DND-41 (cell line): Measurements from ENCODE around the gene GPATCH4.

Experiments used
- ATAC-seq: fragments of 200-7000 bp; cut with Tn5 transposase; 3 replicates; pipeline ENCODE4 v1.9.1; 2021; ENCODE audit warnings: low read depth; ENCODE audit not compliant: insufficient read depth
- DNase-seq: peaks from one replicate; pipeline ENCODE4 v3.0.0-alpha.2; 2020
- H2AFZ ChIP-seq: 2 replicates; pipeline ENCODE4 v1.6.0; 2012; ENCODE audit warnings: low read depth, low read length
- H3K27ac ChIP-seq: 2 replicates; pipeline ENCODE4 v1.5.1; 2012; ENCODE audit warnings: low read length, inconsistent platforms
- H3K27me3 ChIP-seq: fragments of 200-600 bp; sonication (generic); 2 replicates; pipeline ENCODE4 v1.6.0; 2012; ENCODE audit warnings: low read length, mild to moderate bottlenecking, inconsistent platforms; ENCODE audit not compliant: insufficient read depth, poor library complexity
- H3K36me3 ChIP-seq: 2 replicates; pipeline ENCODE4 v1.5.1; 2012; ENCODE audit warnings: low read length, inconsistent platforms; ENCODE audit not compliant: insufficient read depth
- H3K4me1 ChIP-seq: 2 replicates; pipeline ENCODE4 v1.5.1; 2012; ENCODE audit warnings: mild to moderate bottlenecking, low read length; ENCODE audit not compliant: insufficient read depth
- H3K4me2 ChIP-seq: 2 replicates; pipeline ENCODE4 v1.6.0; 2012; ENCODE audit warnings: mild to moderate bottlenecking, moderate library complexity, low read length, inconsistent platforms; ENCODE audit not compliant: insufficient read depth
- H3K4me3 ChIP-seq, 2 experiments: fragments of 200-600 bp in 1 of 2; shearing (Covaris generic) in 1 of 2; 2 replicates each; pipeline ENCODE4 v1.5.1; 2012 to 2016; ENCODE audit warnings: inconsistent platforms in 2 of 2, low read length in 2 of 2, mild to moderate bottlenecking in 2 of 2, low read depth in 1 of 2, moderate library complexity in 1 of 2
- H3K79me2 ChIP-seq: 2 replicates; pipeline ENCODE4 v1.6.0; 2012; ENCODE audit warnings: low read length, inconsistent platforms; ENCODE audit not compliant: insufficient read depth
- H3K9ac ChIP-seq: 2 replicates; pipeline ENCODE4 v1.6.0; 2012; ENCODE audit warnings: low read depth, mild to moderate bottlenecking, inconsistent platforms, low read length, moderate library complexity
- H3K9me3 ChIP-seq: 2 replicates; pipeline ENCODE4 v1.5.1; 2012; ENCODE audit warnings: low read length, moderate library complexity, mild to moderate bottlenecking, inconsistent platforms; ENCODE audit not compliant: insufficient read depth, severe bottlenecking
- H4K20me1 ChIP-seq: 2 replicates; pipeline ENCODE4 v1.6.0; 2012; ENCODE audit warnings: low read length; ENCODE audit not compliant: insufficient read depth
- EZH2 ChIP-seq: IDR thresholded peaks from 3 replicates; pipeline ENCODE4 v1.6.1; 2012; ENCODE audit warnings: borderline replicate concordance, low read depth, mild to moderate bottlenecking, moderate library complexity, low read length, inconsistent platforms; ENCODE audit not compliant: severe bottlenecking
- TF ChIP-seq, protein P1 (sequence below): IDR thresholded peaks from 2 replicates; pipeline ENCODE4 v1.5.1; 2012; ENCODE audit warnings: borderline replicate concordance, low read length, moderate library complexity, mild to moderate bottlenecking; ENCODE audit not compliant: poor library complexity, severe bottlenecking; ENCODE audit errors: extremely low read depth

The GPATCH4 gene

DNA sequence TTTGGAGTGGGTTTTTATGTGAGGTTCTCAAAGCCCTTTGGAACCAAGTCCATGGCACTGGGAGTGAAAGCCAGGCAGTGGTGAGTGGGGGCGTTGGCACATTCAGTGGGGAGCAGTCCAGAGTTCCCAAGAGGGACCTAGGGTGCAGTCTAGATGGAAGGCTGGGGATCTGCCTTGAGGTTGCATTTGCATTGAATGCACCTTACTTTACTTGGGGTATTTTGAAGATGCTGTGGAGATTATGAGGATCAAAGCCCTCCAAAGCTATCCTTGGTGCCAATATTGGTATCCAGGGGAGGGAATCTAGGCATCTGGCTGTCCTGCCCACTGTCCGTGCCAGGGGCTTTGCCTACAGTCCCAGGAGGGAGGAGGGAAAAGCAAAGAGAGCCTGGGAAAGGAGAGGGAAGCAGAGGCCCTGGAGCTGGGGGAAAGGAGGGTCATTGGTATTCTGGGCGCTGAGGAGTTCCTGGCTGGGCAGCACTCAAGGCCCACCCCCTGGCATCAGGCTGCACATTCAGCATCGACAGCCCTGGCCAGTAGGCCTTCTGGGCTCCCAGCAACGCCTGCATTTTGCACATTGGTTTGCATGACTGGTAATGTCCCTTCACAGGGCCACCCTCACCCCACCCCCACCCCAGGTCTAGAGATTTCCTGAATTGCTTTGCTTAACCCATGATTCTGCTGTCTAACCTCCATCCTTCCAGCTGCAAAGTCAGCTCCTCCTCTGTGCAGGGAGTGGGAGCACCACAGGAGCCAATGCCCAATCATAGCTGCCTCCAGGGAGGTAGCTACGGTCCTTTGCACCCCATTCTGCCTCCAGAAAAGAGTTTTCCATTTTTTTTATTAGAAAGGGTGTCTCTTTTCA is 39.8 kb upstream of the GPATCH4 start:
- no peak overlapping the region for H3K9ac ChIP-seq
- no peak overlapping the region for H3K4me2 ChIP-seq
- no peak overlapping the region for H2AFZ ChIP-seq
- H3K4me3 ChIP-seq: no peak overlapping the region
- no peak overlapping the region for H3K27ac ChIP-seq
- H3K79me2 ChIP-seq: no peaks in the 10 kb centered on the region
- no peaks in the 10 kb centered on the region for H3K9me3 ChIP-seq
- no peak for ATAC-seq
- peaks cover 12% of the 10 kb centered on the region for H3K4me1 ChIP-seq
- no peaks in the 10 kb centered on the region for H3K36me3 ChIP-seq
- DNase-seq: no peak
- TF ChIP-seq, protein P1, sequence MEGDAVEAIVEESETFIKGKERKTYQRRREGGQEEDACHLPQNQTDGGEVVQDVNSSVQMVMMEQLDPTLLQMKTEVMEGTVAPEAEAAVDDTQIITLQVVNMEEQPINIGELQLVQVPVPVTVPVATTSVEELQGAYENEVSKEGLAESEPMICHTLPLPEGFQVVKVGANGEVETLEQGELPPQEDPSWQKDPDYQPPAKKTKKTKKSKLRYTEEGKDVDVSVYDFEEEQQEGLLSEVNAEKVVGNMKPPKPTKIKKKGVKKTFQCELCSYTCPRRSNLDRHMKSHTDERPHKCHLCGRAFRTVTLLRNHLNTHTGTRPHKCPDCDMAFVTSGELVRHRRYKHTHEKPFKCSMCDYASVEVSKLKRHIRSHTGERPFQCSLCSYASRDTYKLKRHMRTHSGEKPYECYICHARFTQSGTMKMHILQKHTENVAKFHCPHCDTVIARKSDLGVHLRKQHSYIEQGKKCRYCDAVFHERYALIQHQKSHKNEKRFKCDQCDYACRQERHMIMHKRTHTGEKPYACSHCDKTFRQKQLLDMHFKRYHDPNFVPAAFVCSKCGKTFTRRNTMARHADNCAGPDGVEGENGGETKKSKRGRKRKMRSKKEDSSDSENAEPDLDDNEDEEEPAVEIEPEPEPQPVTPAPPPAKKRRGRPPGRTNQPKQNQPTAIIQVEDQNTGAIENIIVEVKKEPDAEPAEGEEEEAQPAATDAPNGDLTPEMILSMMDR: no peak
- no peak for TF ChIP-seq EZH2
- peaks cover 18% of the 10 kb centered on the region for H3K27me3 ChIP-seq
- H4K20me1 ChIP-seq: no peaks in the 10 kb centered on the region; the same call in 1 of the 2 replicates

DNA sequence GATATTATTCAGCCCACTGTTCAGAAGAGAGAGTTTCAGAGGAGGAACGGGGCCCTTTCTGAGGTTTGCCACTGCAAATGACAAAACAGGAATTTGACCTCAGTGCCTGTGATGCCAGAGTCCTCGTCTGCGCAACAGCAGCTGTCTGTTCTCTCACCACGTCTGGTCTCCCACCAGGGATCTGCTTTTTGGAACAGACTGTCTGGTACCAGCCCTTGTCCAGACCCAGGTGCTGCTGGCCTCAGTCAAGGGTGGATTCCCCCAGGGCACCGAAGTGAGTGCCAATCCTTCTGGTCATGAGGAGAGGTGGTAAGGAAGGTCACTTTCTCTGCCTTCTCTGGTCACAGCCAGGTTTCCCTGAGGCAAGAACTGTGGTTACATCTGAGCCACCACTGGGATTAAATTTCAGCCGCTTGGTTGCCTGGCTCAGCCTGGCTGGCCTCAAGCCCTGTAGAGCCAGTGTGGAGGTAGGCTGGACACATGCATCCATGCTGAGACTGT is 38.4 kb upstream of the GPATCH4 start:
- Histone ChIP-seq H3K4me3 (no peak overlapping the region), H3K27me3 (peaks cover 27% of the 10 kb centered on the region)
- no peak for DNase-seq

DNA sequence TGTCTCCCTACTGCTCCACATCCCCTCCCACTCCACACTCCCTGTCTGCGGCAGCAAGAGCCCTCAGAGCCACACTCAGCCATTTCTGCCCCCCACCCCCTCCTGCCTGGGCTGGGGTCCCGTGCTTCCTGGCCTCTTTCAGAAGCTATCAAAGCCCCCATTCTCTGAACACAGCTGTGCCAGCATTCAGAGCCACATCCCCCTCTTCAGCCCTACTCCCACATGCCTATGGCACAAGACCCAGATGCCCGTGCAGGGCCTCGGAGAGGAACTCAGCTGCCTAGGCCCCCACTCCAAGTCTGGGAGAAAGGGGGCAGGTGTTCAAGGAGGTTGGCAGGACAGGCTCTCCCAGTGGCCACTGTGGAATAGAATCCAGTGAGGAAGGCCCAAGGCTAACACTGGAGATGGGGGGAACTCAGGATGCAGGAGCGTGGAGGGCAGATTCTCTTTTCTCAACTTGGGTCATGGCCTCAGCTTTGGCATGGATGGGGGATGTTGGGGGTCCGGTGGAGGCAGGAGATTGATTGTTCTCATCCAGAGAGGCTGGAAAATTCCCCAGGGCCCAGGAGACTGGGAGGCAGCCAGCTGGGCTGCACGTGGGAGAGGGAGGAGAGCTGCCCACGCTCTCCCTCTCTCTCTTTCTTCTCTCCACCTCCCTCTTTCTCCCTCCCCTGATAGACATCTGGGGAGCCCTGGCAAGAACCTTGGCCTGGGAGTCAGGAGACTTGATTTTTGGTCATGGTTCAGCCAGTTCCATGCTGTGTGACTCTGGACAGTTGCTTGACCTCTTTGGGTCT is 37.1 kb upstream of the GPATCH4 start:
- DNase-seq (no peak), ATAC-seq (no peak)

More for the DNA sequence above, 38.4 kb upstream of the GPATCH4 start:
- TF ChIP-seq EZH2: no peak
- TF ChIP-seq, protein P1: no peak
- Histone ChIP-seq H3K9me3 (no peaks in the 10 kb centered on the region), H3K4me1 (peaks cover 12% of the 10 kb centered on the region), H3K79me2 (no peaks in the 10 kb centered on the region), H3K9ac (no peak overlapping the region), H3K27ac (no peak overlapping the region), H4K20me1 (no peaks in the 10 kb centered on the region), H3K36me3 (no peaks in the 10 kb centered on the region), H3K4me2 (no peak overlapping the region), H2AFZ (no peak overlapping the region)
- ATAC-seq: no peak

More for the DNA sequence above, 37.1 kb upstream of the GPATCH4 start:
- Histone ChIP-seq H3K4me3 (no peak overlapping the region), H3K4me2 (no peak overlapping the region), H3K27ac (no peak overlapping the region), H3K4me1 (peaks cover 4% of the 10 kb centered on the region), H2AFZ (no peak overlapping the region), H3K79me2 (no peaks in the 10 kb centered on the region), H3K9me3 (no peaks in the 10 kb centered on the region), H3K9ac (no peak overlapping the region), H3K27me3 (peaks cover 27% of the 10 kb centered on the region), H4K20me1 (no peaks in the 10 kb centered on the region), H3K36me3 (no peaks in the 10 kb centered on the region)
- TF ChIP-seq, protein P1: no peak
- TF ChIP-seq EZH2: no peak
